ENCODE data around the gene ZNF785.
"Not testable (repeated sequence)": the region's sequence is repeated elsewhere in the genome, so short reads cannot be mapped to it uniquely, and the experiment has no call there.

Gene ZNF785
- total RNA-seq = 20.6 to 30.7 reads per million in 2 donors

- DNase-seq = no peak
These were observed at the start of gene ZNF785 for GRCh38 chr16:30585400-30586191. ZNF785 (minus strand) TSS chr16:30585697; CDS start chr16:30585611, 86 bp downstream.

GRCh38 chr16:30633526-30633925, 48.0 kb upstream of the ZNF785 start:
- DNase-seq = no peak

GRCh38 chr16:30632454-30632853, 47.0 kb upstream of the ZNF785 start:
- not testable (repeated sequence) for DNase-seq

GRCh38 chr16:30628628-30629540, 43.4 kb upstream of the ZNF785 start:
- no peak for DNase-seq

- DNase-seq = no peak
These were observed 40.7 kb upstream of the ZNF785 start for GRCh38 chr16:30626236-30626635.

- no peak for DNase-seq
These were observed 38.2 kb upstream of the ZNF785 start for GRCh38 chr16:30623536-30624283.

GRCh38 chr16:30622455-30623032, 37.0 kb upstream of the ZNF785 start:
- no peak for DNase-seq

GRCh38 chr16:30621765-30622164, 36.3 kb upstream of the ZNF785 start:
- no peak for DNase-seq

- DNase-seq = no peak
These were observed 34.7 kb upstream of the ZNF785 start for GRCh38 chr16:30620169-30620568.

- DNase-seq = no peak
These were observed 34.1 kb upstream of the ZNF785 start for GRCh38 chr16:30619638-30620037.

GRCh38 chr16:30619202-30619601, 33.7 kb upstream of the ZNF785 start:
- DNase-seq = no peak

GRCh38 chr16:30615358-30616091, 30.0 kb upstream of the ZNF785 start:
- peak; percentile 28 for DNase-seq

- peak; percentile 34 for DNase-seq
These were observed 24.7 kb upstream of the ZNF785 start, which contains the start of gene ZNF689 for GRCh38 chr16:30609926-30610839. ZNF689 (minus strand) TSS chr16:30610389; CDS start chr16:30610041, 348 bp downstream.

GRCh38 chr16:30609002-30609925, 23.8 kb upstream of the ZNF785 start:
- DNase-seq = no peak

GRCh38 chr16:30606004-30606403, 20.5 kb upstream of the ZNF785 start:
- no peak for DNase-seq

GRCh38 chr16:30605158-30605557, 19.7 kb upstream of the ZNF785 start:
- DNase-seq = no peak

GRCh38 chr16:30604316-30604947, 18.9 kb upstream of the ZNF785 start:
- no peak for DNase-seq

GRCh38 chr16:30603945-30604315, 18.4 kb upstream of the ZNF785 start:
- DNase-seq = no peak

Data from activated gamma-delta T cell (primary cell).